Dendritic cell treated with granulocyte-macrophage colony-stimulating factor and Interleukin-4, amounts not matched to agents 40 ng/mL and 50 ng/mL, for 4 days (primary cell): ENCODE data around the gene TAS2R50.

Source experiments
- H3K27ac Mint-ChIP-seq: one replicate; pipeline ENCODE4 v1.8.0; 2022; ENCODE audit warnings: mild to moderate bottlenecking, mixed read lengths
- H3K27me3 Mint-ChIP-seq: one replicate; pipeline ENCODE4 v1.8.0; 2022; ENCODE audit warnings: mild to moderate bottlenecking, mixed read lengths
- H3K36me3 Mint-ChIP-seq: one replicate; pipeline ENCODE4 v1.8.0; 2022; ENCODE audit warnings: low read depth, mixed read lengths
- H3K4me1 Mint-ChIP-seq: one replicate; pipeline ENCODE4 v1.8.0; 2022; ENCODE audit warnings: low read depth, mixed read lengths
- H3K4me3 Mint-ChIP-seq: one replicate; pipeline ENCODE4 v1.8.0; 2022; ENCODE audit warnings: mild to moderate bottlenecking, moderate library complexity, mixed read lengths
- H3K9me3 Mint-ChIP-seq: one replicate; pipeline ENCODE4 v1.8.0; 2022; ENCODE audit warnings: mixed read lengths
- intact Hi-C: fragments of 100-400 bp; cut with micrococcal nuclease; formaldehyde crosslinking; loops from one replicate; pipeline ENCODE4 v1.15.0; 2022

Gene TAS2R50

GRCh38 chr12:10968765-10969456 is 17.8 kb downstream of the TAS2R50 start:
- Mint-ChIP-seq H3K9me3 (no peaks in the 10 kb centered on the region), H3K4me3 (no peak overlapping the region), H3K27ac (no peak overlapping the region), H3K36me3 (peaks cover 6% of the 10 kb centered on the region), H3K4me1 (no peaks in the 10 kb centered on the region), H3K27me3 (no peaks in the 10 kb centered on the region)
- intact Hi-C loops = no loop called here

DNA sequence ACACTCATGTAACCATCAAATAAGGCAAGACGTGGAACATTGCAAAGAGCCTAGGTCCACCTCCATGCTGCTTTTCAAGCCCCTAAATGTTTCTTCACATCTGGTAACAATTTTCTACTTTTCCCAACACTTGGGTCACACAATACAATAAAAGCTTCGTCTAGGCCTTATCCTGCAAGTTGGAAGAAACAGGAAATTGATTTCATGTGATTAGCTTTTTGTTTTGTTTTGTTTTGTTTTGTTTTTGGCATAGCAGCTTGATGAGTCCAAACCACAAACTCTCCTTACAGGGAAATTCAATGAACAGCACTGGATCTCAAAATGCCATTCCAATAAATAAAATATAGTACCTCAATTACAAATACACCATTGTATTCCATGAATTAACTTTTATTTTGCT is 19.3 kb downstream of the TAS2R50 start:
- H3K4me3 Mint-ChIP-seq = no peak overlapping the region
- no peaks in the 10 kb centered on the region for H3K27me3 Mint-ChIP-seq
- peaks cover 6% of the 10 kb centered on the region for H3K36me3 Mint-ChIP-seq
- no peaks in the 10 kb centered on the region for H3K4me1 Mint-ChIP-seq
- no peaks in the 10 kb centered on the region for H3K9me3 Mint-ChIP-seq
- no peak overlapping the region for H3K27ac Mint-ChIP-seq
- intact Hi-C loops = no loop called here

DNA sequence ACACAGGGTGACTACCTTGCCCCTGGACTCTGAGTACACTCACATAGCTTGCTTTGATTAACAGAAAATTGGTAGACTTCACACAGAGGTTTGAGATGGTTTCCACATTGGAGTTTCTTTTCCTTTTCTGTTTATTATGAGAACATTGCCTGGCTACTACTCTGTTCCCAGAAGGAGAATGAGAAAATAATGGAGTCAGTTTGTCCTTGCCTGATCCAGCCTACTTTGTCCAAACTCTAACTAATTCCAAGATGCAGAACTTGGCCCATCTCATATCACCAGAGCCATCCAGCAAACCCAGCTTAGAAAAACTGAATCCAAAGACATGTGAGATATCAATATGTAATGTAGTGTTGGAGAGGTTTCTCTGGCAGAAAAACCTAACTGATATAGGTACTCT is 20.4 kb downstream of the TAS2R50 start:
- intact Hi-C loops = no loop called here
- Mint-ChIP-seq H3K27me3 (no peaks in the 10 kb centered on the region), H3K9me3 (no peaks in the 10 kb centered on the region), H3K4me3 (no peak overlapping the region), H3K4me1 (no peaks in the 10 kb centered on the region), H3K36me3 (peaks cover 6% of the 10 kb centered on the region), H3K27ac (no peak overlapping the region)

- Mint-ChIP-seq H3K27ac (no peak overlapping the region), H3K4me1 (no peaks in the 10 kb centered on the region), H3K36me3 (peaks cover 6% of the 10 kb centered on the region), H3K27me3 (no peaks in the 10 kb centered on the region), H3K4me3 (no peak overlapping the region), H3K9me3 (no peaks in the 10 kb centered on the region)
- intact Hi-C loops = no loop called here
Measured at GRCh38 chr12:10965476-10965875, 21.2 kb downstream of the TAS2R50 start.

- H3K9me3 Mint-ChIP-seq = peaks cover 18% of the 10 kb centered on the region
- H3K27ac Mint-ChIP-seq = no peak overlapping the region
- no peak overlapping the region for H3K4me3 Mint-ChIP-seq
- no peaks in the 10 kb centered on the region for H3K27me3 Mint-ChIP-seq
- H3K36me3 Mint-ChIP-seq = peaks cover 7% of the 10 kb centered on the region
- intact Hi-C loops = no loop called here
- no peaks in the 10 kb centered on the region for H3K4me1 Mint-ChIP-seq
Measured at GRCh38 chr12:10960211-10960610, 26.5 kb downstream of the TAS2R50 start.

DNA sequence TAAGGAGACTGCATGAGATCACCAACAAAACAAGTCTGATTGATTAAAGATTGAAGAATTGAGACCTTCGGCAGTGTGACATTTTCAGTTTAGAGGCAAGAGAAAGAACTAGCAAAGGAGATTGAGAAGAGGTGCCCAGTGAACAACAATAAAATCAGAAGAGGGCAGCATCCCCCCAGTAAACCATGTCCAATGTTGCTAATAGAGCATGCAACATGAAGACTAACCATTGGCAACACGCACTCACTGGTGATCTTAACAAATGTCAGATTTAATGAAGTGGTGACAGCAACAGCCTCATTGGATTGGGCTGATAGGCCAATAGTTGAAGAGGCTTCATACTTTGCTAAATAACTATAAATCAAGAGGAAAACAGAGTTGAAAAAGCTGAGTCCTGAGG is 26.9 kb downstream of the TAS2R50 start:
- Mint-ChIP-seq H3K4me3 (no peak overlapping the region), H3K27me3 (no peaks in the 10 kb centered on the region), H3K27ac (no peak overlapping the region), H3K36me3 (peaks cover 11% of the 10 kb centered on the region), H3K9me3 (peaks cover 22% of the 10 kb centered on the region), H3K4me1 (no peaks in the 10 kb centered on the region)
- intact Hi-C loops = no loop called here

- intact Hi-C loops = no loop called here
- Mint-ChIP-seq H3K36me3 (peaks cover 17% of the 10 kb centered on the region), H3K27me3 (no peaks in the 10 kb centered on the region), H3K27ac (no peak overlapping the region), H3K9me3 (peaks cover 42% of the 10 kb centered on the region), H3K4me1 (no peaks in the 10 kb centered on the region), H3K4me3 (no peak overlapping the region)
Measured at GRCh38 chr12:10957741-10958140, 29.0 kb downstream of the TAS2R50 start.

- intact Hi-C loops = no loop called here
- H3K4me3 Mint-ChIP-seq = no peak overlapping the region
- no peaks in the 10 kb centered on the region for H3K4me1 Mint-ChIP-seq
- peaks cover 18% of the 10 kb centered on the region for H3K36me3 Mint-ChIP-seq
- no peaks in the 10 kb centered on the region for H3K27me3 Mint-ChIP-seq
- no peak overlapping the region for H3K27ac Mint-ChIP-seq
- peaks cover 45% of the 10 kb centered on the region for H3K9me3 Mint-ChIP-seq
Measured at GRCh38 chr12:10956085-10956484, 30.6 kb downstream of the TAS2R50 start.

- intact Hi-C loops = no loop called here
- Mint-ChIP-seq H3K27ac (no peak overlapping the region), H3K27me3 (no peaks in the 10 kb centered on the region), H3K4me3 (no peak overlapping the region), H3K36me3 (peaks cover 18% of the 10 kb centered on the region), H3K9me3 (peaks cover 61% of the 10 kb centered on the region), H3K4me1 (no peaks in the 10 kb centered on the region)
Measured at GRCh38 chr12:10952645-10953044, 34.1 kb downstream of the TAS2R50 start.

DNA sequence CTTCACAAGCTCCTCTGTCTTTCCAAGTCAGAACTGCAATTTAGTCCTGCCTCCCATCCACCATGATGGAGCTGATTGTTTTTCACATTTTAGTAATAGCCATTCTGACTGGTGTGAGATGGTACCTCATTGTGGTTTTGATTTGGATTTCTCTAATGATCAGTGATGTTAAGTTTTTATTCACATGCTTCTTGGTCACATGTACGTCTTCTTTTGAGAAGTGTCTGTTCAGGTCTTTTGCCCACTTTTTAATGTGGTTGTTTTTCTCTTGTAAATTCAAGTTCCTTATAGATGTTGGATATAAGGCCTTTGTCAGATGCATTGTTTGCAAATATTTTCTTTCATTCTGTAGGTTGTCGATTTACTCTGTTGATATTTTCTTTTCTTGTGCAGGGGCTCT is 43.5 kb downstream of the TAS2R50 start:
- Mint-ChIP-seq H3K4me3 (no peak overlapping the region), H3K36me3 (no peaks in the 10 kb centered on the region), H3K9me3 (peaks cover 36% of the 10 kb centered on the region), H3K27ac (no peak overlapping the region), H3K4me1 (no peaks in the 10 kb centered on the region), H3K27me3 (no peaks in the 10 kb centered on the region)
- intact Hi-C loops = no loop called here

GRCh38 chr12:10941916-10942607 is 44.6 kb downstream of the TAS2R50 start:
- Mint-ChIP-seq H3K4me3 (no peak overlapping the region), H3K36me3 (no peaks in the 10 kb centered on the region), H3K27me3 (no peaks in the 10 kb centered on the region), H3K9me3 (peaks cover 25% of the 10 kb centered on the region), H3K4me1 (no peaks in the 10 kb centered on the region), H3K27ac (no peak overlapping the region)
- intact Hi-C loops = no loop called here

DNA sequence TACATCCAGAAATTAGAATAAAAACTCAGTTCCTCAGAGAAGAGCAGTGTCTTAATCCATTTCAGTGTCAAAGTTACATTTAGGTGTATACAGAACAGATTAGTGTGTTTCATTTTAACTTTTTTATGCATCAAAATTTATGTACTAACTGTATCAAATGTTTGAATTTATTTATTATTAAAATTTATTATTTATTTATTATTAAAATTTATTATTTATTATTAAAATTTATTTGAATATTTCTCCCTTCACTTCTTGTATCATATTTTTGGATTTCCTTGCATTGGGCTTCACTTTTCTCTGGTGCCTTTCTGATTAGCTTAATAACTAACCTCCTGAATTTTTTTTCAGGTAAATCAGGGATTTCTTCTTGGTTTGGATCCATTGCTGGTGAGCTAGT is 45.3 kb downstream of the TAS2R50 start:
- H3K4me1 Mint-ChIP-seq = no peaks in the 10 kb centered on the region
- H3K27ac Mint-ChIP-seq = no peak overlapping the region
- no peaks in the 10 kb centered on the region for H3K27me3 Mint-ChIP-seq
- peaks cover 18% of the 10 kb centered on the region for H3K9me3 Mint-ChIP-seq
- intact Hi-C loops = no loop called here
- H3K36me3 Mint-ChIP-seq = no peaks in the 10 kb centered on the region
- no peak overlapping the region for H3K4me3 Mint-ChIP-seq

DNA sequence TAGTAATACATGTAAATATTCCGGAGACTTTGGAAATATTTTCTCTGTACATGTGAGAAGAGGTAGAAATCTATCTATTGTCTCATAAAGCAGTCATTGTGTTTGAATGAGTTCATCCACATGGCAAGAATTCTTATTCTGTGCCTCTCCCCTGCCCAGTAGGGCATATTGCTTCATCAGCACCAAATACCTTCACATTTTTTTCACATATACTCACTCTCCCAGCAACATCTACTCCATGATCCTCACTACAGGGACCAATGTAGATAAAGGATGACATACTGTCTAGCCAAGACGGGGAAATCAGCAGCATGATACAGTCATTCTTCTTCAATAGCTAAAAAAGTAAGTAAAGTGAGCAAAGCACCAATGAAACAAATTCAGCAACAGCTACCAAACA is 46.3 kb downstream of the TAS2R50 start:
- Mint-ChIP-seq H3K36me3 (no peaks in the 10 kb centered on the region), H3K4me3 (no peak overlapping the region), H3K27me3 (no peaks in the 10 kb centered on the region), H3K9me3 (peaks cover 8% of the 10 kb centered on the region), H3K27ac (no peak overlapping the region), H3K4me1 (no peaks in the 10 kb centered on the region)
- intact Hi-C loops = no loop called here

DNA sequence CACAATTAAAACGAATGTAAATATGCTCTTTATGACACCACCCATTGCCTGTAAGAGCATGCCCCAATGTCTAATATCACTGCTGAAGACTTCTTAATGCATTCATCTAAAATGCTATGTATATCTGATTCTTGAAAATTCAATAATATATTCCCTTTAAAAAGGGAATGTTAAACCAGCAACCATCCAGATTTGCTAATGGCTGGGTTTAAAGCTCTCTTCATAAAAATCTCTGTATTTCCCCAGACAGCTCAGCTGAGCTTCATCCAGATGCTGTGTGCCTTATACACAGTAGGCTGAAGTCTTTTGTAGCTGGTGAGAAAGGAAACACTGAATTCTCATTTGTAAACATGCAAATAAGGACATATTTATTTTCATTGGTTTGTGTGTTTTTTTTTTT is 47.5 kb downstream of the TAS2R50 start, which contains the start of gene TAS2R14:
TSS of gene TAS2R14 (minus strand) at position 101 of the 400 bp plus-strand sequence. CDS start at position 45, 56 bp downstream.
- Mint-ChIP-seq H3K9me3 (no peaks in the 10 kb centered on the region), H3K27me3 (no peaks in the 10 kb centered on the region)

DNA sequence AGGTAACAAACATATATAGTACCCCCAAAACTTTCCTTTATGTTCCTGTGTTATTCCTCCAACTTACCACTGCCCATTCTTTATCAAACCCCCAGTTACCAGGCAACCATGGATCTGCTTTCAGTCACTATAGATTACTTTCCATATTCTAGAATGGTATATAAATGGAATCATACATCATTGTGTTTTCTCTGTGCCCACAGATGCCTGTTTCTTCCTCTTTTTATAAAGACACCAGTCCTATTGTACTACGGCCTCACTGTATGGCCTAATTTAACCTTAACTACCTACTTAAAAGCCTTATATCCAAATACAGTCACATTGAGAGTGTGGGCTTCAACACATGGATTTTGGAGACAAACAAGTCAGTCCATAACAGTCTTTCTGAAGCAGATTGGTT is 50.2 kb downstream of the TAS2R50 start:
- Mint-ChIP-seq H3K36me3 (no peaks in the 10 kb centered on the region), H3K4me1 (no peaks in the 10 kb centered on the region), H3K27ac (no peak overlapping the region), H3K4me3 (no peak overlapping the region), H3K9me3 (no peaks in the 10 kb centered on the region), H3K27me3 (no peaks in the 10 kb centered on the region)
- intact Hi-C loops = no loop called here

More for the DNA sequence above, 47.5 kb downstream of the TAS2R50 start, which contains the start of gene TAS2R14:
- H3K4me3 Mint-ChIP-seq = no peak within 1 kb of the TSS
- intact Hi-C loops = no loop called here
- no peaks in the 10 kb centered on the region for H3K4me1 Mint-ChIP-seq
- no peak within 1 kb of the TSS for H3K27ac Mint-ChIP-seq
- H3K36me3 Mint-ChIP-seq = no peaks in the 10 kb centered on the region
